HEK293 (cell line): ENCODE measurements around the gene PODN.

Source experiments
- CTCF ChIA-PET: fragments of 350-600 bp; formaldehyde crosslinking; extraction: SDS; loops from one replicate; lab custom pipeline; 2021; ENCODE audit warnings: antibody characterized with exemption; lab: Yijun Ruan, JAX
- POLR2A ChIA-PET: fragments of 300-600 bp; formaldehyde crosslinking; extraction: SDS; loops from one replicate; lab custom pipeline; 2020; ENCODE audit warnings: antibody characterized with exemption, inconsistent platforms; lab: Yijun Ruan, JAX
- H3K27ac ChIP-seq: fragments of 200-500 bp; sonication (Bioruptor generic); 2 replicates; pipeline ENCODE4 v1.5.1; 2014; ENCODE audit warnings: low read depth, low read length, control low read depth, inconsistent platforms; ENCODE audit errors: extremely low read depth
- H3K36me3 ChIP-seq, 2 experiments: fragments of 200-500 bp in 1 of 2; sonication (Bioruptor generic) in 1 of 2; 1 replicate in 1 of 2; 2 replicates in 1 of 2; pipeline ENCODE4 v1.5.1; 2014 to 2017; ENCODE audit warnings: inconsistent platforms in 2 of 2, low read length in 2 of 2; ENCODE audit not compliant: control insufficient read depth in 2 of 2, insufficient read depth in 1 of 2
- H3K4me1 ChIP-seq: fragments of 200-500 bp; sonication (Bioruptor generic); 2 replicates; pipeline ENCODE4 v1.5.1; 2014; ENCODE audit warnings: mild to moderate bottlenecking, low read length, inconsistent platforms; ENCODE audit not compliant: control insufficient read depth, insufficient read depth
- H3K4me3 ChIP-seq: 2 replicates; pipeline ENCODE4 v1.5.1; 2011; ENCODE audit warnings: low read depth, mild to moderate bottlenecking, control low read depth, low read length, moderate library complexity
- H3K9me3 ChIP-seq: fragments of 200-500 bp; sonication (Bioruptor generic); 2 replicates; pipeline ENCODE4 v1.5.1; 2014; ENCODE audit warnings: low read depth, low read length, inconsistent platforms; ENCODE audit not compliant: control insufficient read depth, insufficient read depth
- GLI4 ChIP-seq: fragments of 450-650 bp; formaldehyde crosslinking; IDR thresholded peaks from 2 replicates; pipeline ENCODE4 v1.5.1; 2016; ENCODE audit warnings: missing biosample characterization, missing genetic modification characterization
- HOXD13 ChIP-seq: sonication (generic); formaldehyde crosslinking; IDR thresholded peaks from 2 replicates; pipeline ENCODE4 v1.8.0; 2022; ENCODE audit warnings: missing genetic modification reagents, borderline replicate concordance
- IKZF3 ChIP-seq: fragments of 450-650 bp; IDR thresholded peaks from 2 replicates; pipeline ENCODE4 v1.5.0; 2018; ENCODE audit warnings: missing biosample characterization, mild to moderate bottlenecking, missing genetic modification characterization, moderate library complexity
- KLF16 ChIP-seq: fragments of 450-650 bp; formaldehyde crosslinking; IDR thresholded peaks from 2 replicates; pipeline ENCODE4 v1.5.1; 2017; ENCODE audit warnings: missing biosample characterization, missing genetic modification characterization
- PRDM4 ChIP-seq: fragments of 450-650 bp; formaldehyde crosslinking; IDR thresholded peaks from 2 replicates; pipeline ENCODE4 v1.5.1; 2017; ENCODE audit warnings: missing biosample characterization, missing genetic modification characterization
- ZEB2 ChIP-seq: fragments of 450-650 bp; formaldehyde crosslinking; IDR thresholded peaks from 2 replicates; pipeline ENCODE4 v1.5.1; 2016; ENCODE audit warnings: missing biosample characterization, missing genetic modification characterization
- ZNF138 ChIP-seq: fragments of 450-650 bp; formaldehyde crosslinking; IDR thresholded peaks from 2 replicates; pipeline ENCODE4 v1.5.1; 2016; ENCODE audit warnings: missing biosample characterization, missing genetic modification characterization, borderline replicate concordance
- ZNF140 ChIP-seq: fragments of 450-650 bp; formaldehyde crosslinking; IDR thresholded peaks from 2 replicates; pipeline ENCODE4 v1.5.1; 2016; ENCODE audit warnings: missing biosample characterization, missing genetic modification characterization
- ZNF239 ChIP-seq: fragments of 450-650 bp; formaldehyde crosslinking; IDR thresholded peaks from 2 replicates; pipeline ENCODE4 v1.5.1; 2016; ENCODE audit warnings: missing biosample characterization, missing genetic modification characterization
- ZNF24 ChIP-seq: fragments of 450-650 bp; formaldehyde crosslinking; IDR thresholded peaks from 2 replicates; pipeline ENCODE4 v1.5.1; 2016; ENCODE audit warnings: missing biosample characterization, missing genetic modification characterization
- ZNF350 ChIP-seq: fragments of 450-650 bp; formaldehyde crosslinking; IDR thresholded peaks from 2 replicates; pipeline ENCODE4 v1.5.0; 2017; ENCODE audit warnings: missing biosample characterization, mild to moderate bottlenecking, missing genetic modification characterization
- ZNF777 ChIP-seq: fragments of 450-650 bp; formaldehyde crosslinking; IDR thresholded peaks from 2 replicates; pipeline ENCODE4 v1.5.1; 2017; ENCODE audit warnings: missing biosample characterization, missing genetic modification characterization, borderline replicate concordance
- ZSCAN30 ChIP-seq: fragments of 450-650 bp; IDR thresholded peaks from 2 replicates; pipeline ENCODE4 v1.5.1; 2018; ENCODE audit warnings: missing biosample characterization, mild to moderate bottlenecking, missing genetic modification characterization, moderate library complexity
- TF ChIP-seq, protein P1 (sequence below): fragments of 450-650 bp; formaldehyde crosslinking; IDR thresholded peaks from 2 replicates; pipeline ENCODE4 v1.5.1; 2016; ENCODE audit warnings: missing biosample characterization, missing genetic modification characterization
- TF ChIP-seq, protein P2 (sequence below): fragments of 450-650 bp; formaldehyde crosslinking; IDR thresholded peaks from 2 replicates; pipeline ENCODE4 v1.5.1; 2016; ENCODE audit warnings: missing biosample characterization, missing genetic modification characterization
- TF ChIP-seq, protein P3 (sequence below): fragments of 450-650 bp; formaldehyde crosslinking; IDR thresholded peaks from 2 replicates; pipeline ENCODE4; 2016; ENCODE audit warnings: missing biosample characterization, missing genetic modification characterization
- TF ChIP-seq, protein P4 (sequence below): fragments of 450-650 bp; formaldehyde crosslinking; IDR thresholded peaks from 2 replicates; pipeline ENCODE4 v1.5.1; 2016; ENCODE audit warnings: missing biosample characterization, missing genetic modification characterization
- TF ChIP-seq, protein P5 (sequence below): fragments of 450-650 bp; formaldehyde crosslinking; conservative IDR thresholded peaks from 2 replicates; pipeline ENCODE4 v1.5.1; 2016; ENCODE audit warnings: low read depth, missing biosample characterization, missing genetic modification characterization

The PODN gene

DNA sequence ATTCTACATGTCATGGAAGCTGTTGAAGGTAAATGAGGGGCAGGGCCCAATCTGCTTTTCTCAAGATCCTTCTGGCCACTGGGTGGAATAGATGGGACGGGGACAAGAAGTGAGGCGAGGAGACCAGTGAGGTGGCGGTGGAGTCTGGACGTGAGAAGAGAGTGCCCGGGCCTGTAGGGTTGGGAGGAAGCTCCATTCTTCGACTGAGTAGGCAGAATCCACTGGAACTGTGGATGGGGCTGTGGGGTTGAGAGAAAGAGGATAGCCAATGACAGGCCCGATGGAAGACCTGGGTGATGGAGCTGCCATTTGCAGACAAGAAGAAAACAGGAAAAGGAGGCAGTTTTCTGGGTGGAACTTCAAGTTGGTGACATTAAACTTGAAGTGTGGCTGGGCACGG lies 70.2 kb downstream of the PODN start:
- Histone ChIP-seq H3K36me3 (no peaks in the 10 kb centered on the region), H3K4me3 (no peak overlapping the region), H3K9me3 (no peaks in the 10 kb centered on the region)
- CTCF ChIA-PET: interaction anchor here (0.6 to 1.3 kb wide), 4 partner anchors 10 to 54 kb away, joined by 3 to 6 read pairs (median 4); no protein-coding TSS in a partner anchor
- TF ChIP-seq, protein P1, sequence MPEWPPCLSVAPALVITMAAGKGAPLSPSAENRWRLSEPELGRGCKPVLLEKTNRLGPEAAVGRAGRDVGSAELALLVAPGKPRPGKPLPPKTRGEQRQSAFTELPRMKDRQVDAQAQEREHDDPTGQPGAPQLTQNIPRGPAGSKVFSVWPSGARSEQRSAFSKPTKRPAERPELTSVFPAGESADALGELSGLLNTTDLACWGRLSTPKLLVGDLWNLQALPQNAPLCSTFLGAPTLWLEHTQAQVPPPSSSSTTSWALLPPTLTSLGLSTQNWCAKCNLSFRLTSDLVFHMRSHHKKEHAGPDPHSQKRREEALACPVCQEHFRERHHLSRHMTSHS (tag by site-specific recombination): no peak
- no peak for TF ChIP-seq IKZF3 (tag by site-specific recombination)
- TF ChIP-seq, all 188 proteins: peak for 0
- POLR2A ChIA-PET: no interaction called here
- H3K27ac ChIP-seq: no peak overlapping the region
- 0 out of 2 replicates have a peak, but pooled peaks cover 3% of the 10 kb centered on the region for H3K4me1 ChIP-seq

- H3K4me1 ChIP-seq: 0 out of 2 replicates have a peak, but pooled peaks cover 3% of the 10 kb centered on the region
- TF ChIP-seq ZNF138 (tag by site-specific recombination) (no peak), HOXD13 (CRISPR knock-in tag) (no peak), ZEB2 (tag by site-specific recombination) (no peak), ZNF239 (tag by site-specific recombination) (no peak), ZNF777 (tag by site-specific recombination) (no peak), GLI4 (tag by site-specific recombination) (no peak), ZSCAN30 (no peak), ZNF350 (no peak), ZNF24 (no peak), KLF16 (no peak), ZNF140 (no peak), PRDM4 (no peak)
- TF ChIP-seq, protein P2, sequence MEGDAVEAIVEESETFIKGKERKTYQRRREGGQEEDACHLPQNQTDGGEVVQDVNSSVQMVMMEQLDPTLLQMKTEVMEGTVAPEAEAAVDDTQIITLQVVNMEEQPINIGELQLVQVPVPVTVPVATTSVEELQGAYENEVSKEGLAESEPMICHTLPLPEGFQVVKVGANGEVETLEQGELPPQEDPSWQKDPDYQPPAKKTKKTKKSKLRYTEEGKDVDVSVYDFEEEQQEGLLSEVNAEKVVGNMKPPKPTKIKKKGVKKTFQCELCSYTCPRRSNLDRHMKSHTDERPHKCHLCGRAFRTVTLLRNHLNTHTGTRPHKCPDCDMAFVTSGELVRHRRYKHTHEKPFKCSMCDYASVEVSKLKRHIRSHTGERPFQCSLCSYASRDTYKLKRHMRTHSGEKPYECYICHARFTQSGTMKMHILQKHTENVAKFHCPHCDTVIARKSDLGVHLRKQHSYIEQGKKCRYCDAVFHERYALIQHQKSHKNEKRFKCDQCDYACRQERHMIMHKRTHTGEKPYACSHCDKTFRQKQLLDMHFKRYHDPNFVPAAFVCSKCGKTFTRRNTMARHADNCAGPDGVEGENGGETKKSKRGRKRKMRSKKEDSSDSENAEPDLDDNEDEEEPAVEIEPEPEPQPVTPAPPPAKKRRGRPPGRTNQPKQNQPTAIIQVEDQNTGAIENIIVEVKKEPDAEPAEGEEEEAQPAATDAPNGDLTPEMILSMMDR (tag by site-specific recombination): no peak
- TF ChIP-seq, protein P3, sequence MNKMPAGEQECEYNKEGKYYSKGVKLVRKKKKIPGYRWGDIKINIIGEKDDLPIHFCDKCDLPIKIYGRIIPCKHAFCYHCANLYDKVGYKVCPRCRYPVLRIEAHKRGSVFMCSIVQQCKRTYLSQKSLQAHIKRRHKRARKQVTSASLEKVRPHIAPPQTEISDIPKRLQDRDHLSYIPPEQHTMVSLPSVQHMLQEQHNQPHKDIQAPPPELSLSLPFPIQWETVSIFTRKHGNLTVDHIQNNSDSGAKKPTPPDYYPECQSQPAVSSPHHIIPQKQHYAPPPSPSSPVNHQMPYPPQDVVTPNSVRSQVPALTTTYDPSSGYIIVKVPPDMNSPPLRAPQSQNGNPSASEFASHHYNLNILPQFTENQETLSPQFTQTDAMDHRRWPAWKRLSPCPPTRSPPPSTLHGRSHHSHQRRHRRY (tag by site-specific recombination): no peak
- TF ChIP-seq, protein P4, sequence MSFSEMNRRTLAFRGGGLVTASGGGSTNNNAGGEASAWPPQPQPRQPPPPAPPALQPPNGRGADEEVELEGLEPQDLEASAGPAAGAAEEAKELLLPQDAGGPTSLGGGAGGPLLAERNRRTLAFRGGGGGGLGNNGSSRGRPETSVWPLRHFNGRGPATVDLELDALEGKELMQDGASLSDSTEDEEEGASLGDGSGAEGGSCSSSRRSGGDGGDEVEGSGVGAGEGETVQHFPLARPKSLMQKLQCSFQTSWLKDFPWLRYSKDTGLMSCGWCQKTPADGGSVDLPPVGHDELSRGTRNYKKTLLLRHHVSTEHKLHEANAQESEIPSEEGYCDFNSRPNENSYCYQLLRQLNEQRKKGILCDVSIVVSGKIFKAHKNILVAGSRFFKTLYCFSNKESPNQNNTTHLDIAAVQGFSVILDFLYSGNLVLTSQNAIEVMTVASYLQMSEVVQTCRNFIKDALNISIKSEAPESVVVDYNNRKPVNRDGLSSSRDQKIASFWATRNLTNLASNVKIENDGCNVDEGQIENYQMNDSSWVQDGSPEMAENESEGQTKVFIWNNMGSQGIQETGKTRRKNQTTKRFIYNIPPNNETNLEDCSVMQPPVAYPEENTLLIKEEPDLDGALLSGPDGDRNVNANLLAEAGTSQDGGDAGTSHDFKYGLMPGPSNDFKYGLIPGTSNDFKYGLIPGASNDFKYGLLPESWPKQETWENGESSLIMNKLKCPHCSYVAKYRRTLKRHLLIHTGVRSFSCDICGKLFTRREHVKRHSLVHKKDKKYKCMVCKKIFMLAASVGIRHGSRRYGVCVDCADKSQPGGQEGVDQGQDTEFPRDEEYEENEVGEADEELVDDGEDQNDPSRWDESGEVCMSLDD (tag by site-specific recombination): no peak
- TF ChIP-seq, protein P5, sequence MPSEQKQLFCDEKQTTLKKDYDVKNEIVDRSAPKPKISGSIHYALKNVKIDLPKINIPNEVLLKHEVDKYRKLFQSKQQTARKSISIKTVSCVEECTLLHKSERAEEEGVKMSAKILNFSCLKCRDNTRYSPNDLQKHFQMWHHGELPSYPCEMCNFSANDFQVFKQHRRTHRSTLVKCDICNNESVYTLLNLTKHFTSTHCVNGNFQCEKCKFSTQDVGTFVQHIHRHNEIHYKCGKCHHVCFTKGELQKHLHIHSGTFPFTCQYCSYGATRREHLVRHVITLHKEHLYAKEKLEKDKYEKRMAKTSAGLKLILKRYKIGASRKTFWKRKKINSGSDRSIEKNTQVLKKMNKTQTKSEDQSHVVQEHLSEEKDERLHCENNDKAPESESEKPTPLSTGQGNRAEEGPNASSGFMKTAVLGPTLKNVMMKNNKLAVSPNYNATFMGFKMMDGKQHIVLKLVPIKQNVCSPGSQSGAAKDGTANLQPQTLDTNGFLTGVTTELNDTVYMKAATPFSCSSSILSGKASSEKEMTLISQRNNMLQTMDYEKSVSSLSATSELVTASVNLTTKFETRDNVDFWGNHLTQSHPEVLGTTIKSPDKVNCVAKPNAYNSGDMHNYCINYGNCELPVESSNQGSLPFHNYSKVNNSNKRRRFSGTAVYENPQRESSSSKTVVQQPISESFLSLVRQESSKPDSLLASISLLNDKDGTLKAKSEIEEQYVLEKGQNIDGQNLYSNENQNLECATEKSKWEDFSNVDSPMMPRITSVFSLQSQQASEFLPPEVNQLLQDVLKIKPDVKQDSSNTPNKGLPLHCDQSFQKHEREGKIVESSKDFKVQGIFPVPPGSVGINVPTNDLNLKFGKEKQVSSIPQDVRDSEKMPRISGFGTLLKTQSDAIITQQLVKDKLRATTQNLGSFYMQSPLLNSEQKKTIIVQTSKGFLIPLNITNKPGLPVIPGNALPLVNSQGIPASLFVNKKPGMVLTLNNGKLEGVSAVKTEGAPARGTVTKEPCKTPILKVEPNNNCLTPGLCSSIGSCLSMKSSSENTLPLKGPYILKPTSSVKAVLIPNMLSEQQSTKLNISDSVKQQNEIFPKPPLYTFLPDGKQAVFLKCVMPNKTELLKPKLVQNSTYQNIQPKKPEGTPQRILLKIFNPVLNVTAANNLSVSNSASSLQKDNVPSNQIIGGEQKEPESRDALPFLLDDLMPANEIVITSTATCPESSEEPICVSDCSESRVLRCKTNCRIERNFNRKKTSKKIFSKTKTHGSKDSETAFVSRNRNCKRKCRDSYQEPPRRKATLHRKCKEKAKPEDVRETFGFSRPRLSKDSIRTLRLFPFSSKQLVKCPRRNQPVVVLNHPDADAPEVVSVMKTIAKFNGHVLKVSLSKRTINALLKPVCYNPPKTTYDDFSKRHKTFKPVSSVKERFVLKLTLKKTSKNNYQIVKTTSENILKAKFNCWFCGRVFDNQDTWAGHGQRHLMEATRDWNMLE (tag by site-specific recombination): no peak
- POLR2A ChIA-PET: no interaction called here
- H3K27ac ChIP-seq: no peak overlapping the region
- no peaks in the 10 kb centered on the region for H3K36me3 ChIP-seq
- CTCF ChIA-PET: interaction anchor here (0.9 to 1.3 kb wide), 2 partner anchors 11 to 49 kb away, joined by 3 to 6 read pairs; no protein-coding TSS in a partner anchor
- no peaks in the 10 kb centered on the region for H3K9me3 ChIP-seq
- H3K4me3 ChIP-seq: no peak overlapping the region
These were observed 71.4 kb downstream of the PODN start for GRCh38 chr1:53133261-53134041.
